DND-41 (cell line): ENCODE data around the gene ARHGAP30.
"Not testable (repeated sequence)": the region's sequence is repeated elsewhere in the genome, so short reads cannot be mapped to it uniquely, and the experiment has no call there.

Source experiments
- ATAC-seq: fragments of 200-7000 bp; cut with Tn5 transposase; 3 replicates; pipeline ENCODE4 v1.9.1; 2021; ENCODE audit warnings: low read depth; ENCODE audit not compliant: insufficient read depth
- DNase-seq: peaks from one replicate; pipeline ENCODE4 v3.0.0-alpha.2; 2020
- H2AFZ ChIP-seq: 2 replicates; pipeline ENCODE4 v1.6.0; 2012; ENCODE audit warnings: low read depth, low read length
- H3K27ac ChIP-seq: 2 replicates; pipeline ENCODE4 v1.5.1; 2012; ENCODE audit warnings: low read length, inconsistent platforms
- H3K27me3 ChIP-seq: fragments of 200-600 bp; sonication (generic); 2 replicates; pipeline ENCODE4 v1.6.0; 2012; ENCODE audit warnings: low read length, mild to moderate bottlenecking, inconsistent platforms; ENCODE audit not compliant: insufficient read depth, poor library complexity
- H3K36me3 ChIP-seq: 2 replicates; pipeline ENCODE4 v1.5.1; 2012; ENCODE audit warnings: low read length, inconsistent platforms; ENCODE audit not compliant: insufficient read depth
- H3K4me1 ChIP-seq: 2 replicates; pipeline ENCODE4 v1.5.1; 2012; ENCODE audit warnings: mild to moderate bottlenecking, low read length; ENCODE audit not compliant: insufficient read depth
- H3K4me2 ChIP-seq: 2 replicates; pipeline ENCODE4 v1.6.0; 2012; ENCODE audit warnings: mild to moderate bottlenecking, moderate library complexity, low read length, inconsistent platforms; ENCODE audit not compliant: insufficient read depth
- H3K4me3 ChIP-seq, 2 experiments: fragments of 200-600 bp in 1 of 2; shearing (Covaris generic) in 1 of 2; 2 replicates each; pipeline ENCODE4 v1.5.1; 2012 to 2016; ENCODE audit warnings: inconsistent platforms in 2 of 2, low read length in 2 of 2, mild to moderate bottlenecking in 2 of 2, low read depth in 1 of 2, moderate library complexity in 1 of 2
- H3K79me2 ChIP-seq: 2 replicates; pipeline ENCODE4 v1.6.0; 2012; ENCODE audit warnings: low read length, inconsistent platforms; ENCODE audit not compliant: insufficient read depth
- H3K9ac ChIP-seq: 2 replicates; pipeline ENCODE4 v1.6.0; 2012; ENCODE audit warnings: low read depth, mild to moderate bottlenecking, inconsistent platforms, low read length, moderate library complexity
- H3K9me3 ChIP-seq: 2 replicates; pipeline ENCODE4 v1.5.1; 2012; ENCODE audit warnings: low read length, moderate library complexity, mild to moderate bottlenecking, inconsistent platforms; ENCODE audit not compliant: insufficient read depth, severe bottlenecking
- H4K20me1 ChIP-seq: 2 replicates; pipeline ENCODE4 v1.6.0; 2012; ENCODE audit warnings: low read length; ENCODE audit not compliant: insufficient read depth
- CTCF ChIP-seq: IDR thresholded peaks from 2 replicates; pipeline ENCODE4 v1.5.1; 2012; ENCODE audit warnings: borderline replicate concordance, low read length, moderate library complexity, mild to moderate bottlenecking; ENCODE audit not compliant: poor library complexity, severe bottlenecking; ENCODE audit errors: extremely low read depth
- EZH2 ChIP-seq: IDR thresholded peaks from 3 replicates; pipeline ENCODE4 v1.6.1; 2012; ENCODE audit warnings: borderline replicate concordance, low read depth, mild to moderate bottlenecking, moderate library complexity, low read length, inconsistent platforms; ENCODE audit not compliant: severe bottlenecking

ARHGAP30 gene

GRCh38 chr1:161033751-161034150, 35.9 kb downstream of the ARHGAP30 start:
- peaks cover 18% of the 10 kb centered on the region for H3K4me1 ChIP-seq
- H3K9ac ChIP-seq = no peak overlapping the region
- no peaks in the 10 kb centered on the region for H4K20me1 ChIP-seq
- H3K27ac ChIP-seq = no peak overlapping the region
- no peak for ATAC-seq
- no peak for DNase-seq
- H3K4me2 ChIP-seq = no peak overlapping the region
- H3K9me3 ChIP-seq = no peaks in the 10 kb centered on the region
- no peak overlapping the region for H3K4me3 ChIP-seq
- peaks cover 15% of the 10 kb centered on the region for H3K79me2 ChIP-seq
- no peaks in the 10 kb centered on the region for H3K27me3 ChIP-seq
- no peak overlapping the region for H2AFZ ChIP-seq
- no peaks in the 10 kb centered on the region; the same call in 1 of the 2 replicates for H3K36me3 ChIP-seq
- TF ChIP-seq CTCF (no peak), EZH2 (no peak)

GRCh38 chr1:161032409-161032808, 37.3 kb downstream of the ARHGAP30 start:
- DNase-seq (no peak), ATAC-seq (no peak)
- Histone ChIP-seq H2AFZ (no peak overlapping the region), H3K27me3 (no peaks in the 10 kb centered on the region), H3K4me3 (no peak overlapping the region), H3K27ac (no peak overlapping the region), H3K4me1 (peaks cover 4% of the 10 kb centered on the region; the same call in 1 of the 2 replicates), H3K9me3 (no peaks in the 10 kb centered on the region), H3K79me2 (0 out of 2 replicates have a peak, but pooled peaks cover 4% of the 10 kb centered on the region), H4K20me1 (no peaks in the 10 kb centered on the region), H3K9ac (no peak overlapping the region), H3K36me3 (no peaks in the 10 kb centered on the region), H3K4me2 (no peak overlapping the region)
- no peak for TF ChIP-seq CTCF
- TF ChIP-seq EZH2 = no peak

- Histone ChIP-seq H3K4me1 (no peaks in the 10 kb centered on the region), H3K4me2 (no peak overlapping the region), H3K27me3 (no peaks in the 10 kb centered on the region), H3K4me3 (no peak overlapping the region), H3K36me3 (no peaks in the 10 kb centered on the region), H3K9me3 (no peaks in the 10 kb centered on the region), H2AFZ (no peak overlapping the region), H3K79me2 (no peaks in the 10 kb centered on the region), H4K20me1 (no peaks in the 10 kb centered on the region), H3K9ac (no peak overlapping the region), H3K27ac (no peak overlapping the region)
- no peak for DNase-seq
- TF ChIP-seq EZH2 (no peak), CTCF (no peak)
- no peak for ATAC-seq
Observed at GRCh38 chr1:161031874-161032273, 37.8 kb downstream of the ARHGAP30 start.

GRCh38 chr1:161029466-161029865, 40.2 kb downstream of the ARHGAP30 start:
- not testable (repeated sequence) for H2AFZ ChIP-seq, H3K4me1 ChIP-seq, H3K4me3 ChIP-seq, H4K20me1 ChIP-seq, H3K9ac ChIP-seq, DNase-seq, H3K79me2 ChIP-seq, ATAC-seq, H3K27me3 ChIP-seq, H3K4me2 ChIP-seq, H3K9me3 ChIP-seq, H3K27ac ChIP-seq, H3K36me3 ChIP-seq

GRCh38 chr1:161026954-161027353, 42.7 kb downstream of the ARHGAP30 start:
- not testable (repeated sequence) for H3K36me3 ChIP-seq, H3K79me2 ChIP-seq, H3K4me2 ChIP-seq, H3K27ac ChIP-seq, H3K27me3 ChIP-seq, H4K20me1 ChIP-seq, H2AFZ ChIP-seq, H3K9ac ChIP-seq, H3K4me1 ChIP-seq, DNase-seq, ATAC-seq, H3K4me3 ChIP-seq, H3K9me3 ChIP-seq

- H3K79me2 ChIP-seq, H3K9me3 ChIP-seq, H2AFZ ChIP-seq, H3K4me1 ChIP-seq, H4K20me1 ChIP-seq, H3K9ac ChIP-seq, H3K4me3 ChIP-seq, H3K27me3 ChIP-seq, H3K27ac ChIP-seq, DNase-seq, H3K36me3 ChIP-seq, H3K4me2 ChIP-seq, ATAC-seq: not testable (repeated sequence)
Observed at GRCh38 chr1:161022432-161022831, 47.3 kb downstream of the ARHGAP30 start.
